Liver (tissue), 9 donors: ENCODE measurements around the gene JMJD7. TPM values are rescaled to one million over a fixed set of nuclear protein-coding genes. Genes with fewer than 3 reads are reported as not detected.

Experiments used
- DNase-seq: peaks from one replicate; pipeline ENCODE4 v3.0.0-alpha.2; 2017; ENCODE audit warnings: low spot score
- H3K27ac ChIP-seq, 2 donors: one replicate each; pipeline ENCODE4 v1.7.0; 2013; ENCODE audit warnings: inconsistent platforms in 2 of 2, low read length in 2 of 2, control low read depth in 1 of 2, low read depth in 1 of 2, mild to moderate bottlenecking in 1 of 2
- H3K27me3 ChIP-seq, 4 donors: one replicate each; pipeline versions ENCODE4 v1.6.1 to v1.7.0; 2013; ENCODE audit warnings: low read length in 3 of 4, inconsistent platforms in 1 of 4, mild to moderate bottlenecking in 1 of 4, moderate library complexity in 1 of 4; ENCODE audit not compliant: control insufficient read depth in 4 of 4, insufficient read depth in 4 of 4
- H3K36me3 ChIP-seq, 4 donors: one replicate each; pipeline versions ENCODE4 v1.6.1 to v1.7.0; 2013; ENCODE audit warnings: low read length in 3 of 4, mild to moderate bottlenecking in 3 of 4, low read depth in 1 of 4, moderate library complexity in 1 of 4; ENCODE audit not compliant: control insufficient read depth in 4 of 4, insufficient read depth in 3 of 4
- H3K4me1 ChIP-seq, 4 donors: one replicate each; pipeline versions ENCODE4 v1.6.1 to v1.7.0; 2013; ENCODE audit warnings: low read length in 3 of 4, mild to moderate bottlenecking in 3 of 4, moderate library complexity in 1 of 4; ENCODE audit not compliant: control insufficient read depth in 4 of 4, insufficient read depth in 4 of 4
- H3K4me3 ChIP-seq, 3 donors: one replicate each; pipeline versions ENCODE4 v1.6.1 to v1.7.0; 2013; ENCODE audit warnings: low read length in 3 of 3, control low read depth in 1 of 3, low read depth in 1 of 3, mild to moderate bottlenecking in 1 of 3
- H3K9ac ChIP-seq, 2 donors: one replicate each; pipeline ENCODE4 v1.7.0; 2013; ENCODE audit warnings: low read length in 2 of 2, mild to moderate bottlenecking in 2 of 2, moderate library complexity in 2 of 2, control low read depth in 1 of 2, low read depth in 1 of 2
- H3K9me3 ChIP-seq, 4 donors: one replicate each; pipeline versions ENCODE4 v1.6.1 to v1.7.0; 2013; ENCODE audit warnings: low read length in 3 of 4; ENCODE audit not compliant: control insufficient read depth in 4 of 4
- EGR1 ChIP-seq, 2 donors: IDR thresholded peaks; 2 replicates each; pipeline ENCODE4 v1.6.1; 2016 to 2018; ENCODE audit warnings: antibody characterized with exemption in 2 of 2, low read depth in 2 of 2
- FOXA1 ChIP-seq: IDR thresholded peaks from 2 replicates; pipeline ENCODE4 v1.6.1; 2016; ENCODE audit warnings: antibody characterized with exemption
- FOXA2 ChIP-seq: IDR thresholded peaks from 2 replicates; pipeline ENCODE4 v1.6.1; 2016; ENCODE audit warnings: antibody characterized with exemption
- GABPA ChIP-seq, 2 donors: IDR thresholded peaks in 1 of 2; conservative IDR thresholded peaks in 1 of 2; 2 replicates each; pipeline ENCODE4 v1.6.1; 2016; ENCODE audit warnings: antibody characterized with exemption in 2 of 2, mild to moderate bottlenecking in 1 of 2, moderate library complexity in 1 of 2
- HNF4A ChIP-seq, 2 donors: conservative IDR thresholded peaks; 2 replicates each; pipeline ENCODE4 v1.6.1; 2016; ENCODE audit warnings: antibody characterized with exemption in 2 of 2, mild to moderate bottlenecking in 2 of 2
- HNF4G ChIP-seq: IDR thresholded peaks from 2 replicates; pipeline ENCODE4 v1.6.1; 2016; ENCODE audit warnings: antibody characterized with exemption
- JUND ChIP-seq, 2 donors: IDR thresholded peaks; 2 replicates each; pipeline ENCODE4 v1.6.1; 2016; ENCODE audit warnings: antibody characterized with exemption in 2 of 2
- NR2F2 ChIP-seq: IDR thresholded peaks from 2 replicates; pipeline ENCODE4 v1.6.1; 2016; ENCODE audit warnings: antibody characterized with exemption
- RAD21 ChIP-seq, 2 donors: IDR thresholded peaks; 2 replicates each; pipeline ENCODE4 v1.6.1; 2016; ENCODE audit warnings: antibody characterized with exemption in 2 of 2, mild to moderate bottlenecking in 2 of 2
- RXRA ChIP-seq, 2 donors: IDR thresholded peaks; 2 replicates each; pipeline ENCODE4 v1.6.1; 2017 to 2018; ENCODE audit warnings: antibody characterized with exemption in 2 of 2, mild to moderate bottlenecking in 1 of 2
- SP1 ChIP-seq: IDR thresholded peaks from 2 replicates; pipeline ENCODE4 v1.6.1; 2018; ENCODE audit warnings: antibody characterized with exemption, mild to moderate bottlenecking
- TAF1 ChIP-seq: conservative IDR thresholded peaks from 2 replicates; pipeline ENCODE4 v1.6.1; 2016; ENCODE audit warnings: antibody characterized with exemption, mild to moderate bottlenecking
- YY1 ChIP-seq: IDR thresholded peaks from 2 replicates; pipeline ENCODE4 v1.6.1; 2016; ENCODE audit warnings: antibody characterized with exemption, mild to moderate bottlenecking
- WGBS: extraction: QIAGEN DNeasy Blood & Tissue Kit; methylation state at CpG from one replicate; pipeline ENCODE4 v1.1.7; 2013; 5-methylcytosine and 5-hydroxymethylcytosine counted together
- polyA plus RNA-seq, 2 donors: library from polyadenylated mRNA; stranded (reverse) in 1 of 2; unstranded in 1 of 2; fragments of 200-250 nt in 1 of 2; fragments of >200 nt in 1 of 2; fragmentation: Nextera tagmentation in 1 of 2; extraction: Ambion mirVana in 1 of 2; gene quantifications; one replicate each; pipeline versions ENCODE4 v1.2.1 to v1.2.3, GENCODE V29; 2013 to 2015
- total RNA-seq, 2 donors: library from RNA; depleted of rRNA; stranded (reverse); fragments of >200 nt; gene quantifications; one replicate each; pipeline ENCODE4 v1.2.3, GENCODE V29; 2014
- TF ChIP-seq, protein P1 (sequence below): IDR thresholded peaks from 2 replicates; pipeline ENCODE4 v1.6.1; 2016; ENCODE audit warnings: antibody characterized with exemption
- TF ChIP-seq, protein P2 (sequence below): IDR thresholded peaks from 2 replicates; pipeline ENCODE4 v1.6.1; 2016; ENCODE audit warnings: antibody characterized with exemption, mild to moderate bottlenecking
- TF ChIP-seq, protein P3 (sequence below): IDR thresholded peaks from 2 replicates; pipeline ENCODE4 v1.6.1; 2016; ENCODE audit warnings: antibody characterized with exemption
- TF ChIP-seq, protein P4 (sequence below): IDR thresholded peaks from 2 replicates; pipeline ENCODE4 v1.6.1; 2016; ENCODE audit warnings: antibody characterized with exemption
- TF ChIP-seq, protein P5 (sequence below): fragments of 150-350 bp; IDR thresholded peaks from 2 replicates; pipeline ENCODE4 v1.5.1; 2017; ENCODE audit warnings: improper control_type of control experiment, low read depth, low read length; ENCODE audit not compliant: missing input control
- donor health status: healthy.
- donor health status: healthy.
- donor health status: healthy.
- donor health status: healthy.
- donor health status: healthy.

The JMJD7 gene
- total and polyA plus RNA-seq, 4 donors: 0.75 to 5.9 (median 5.4) TPM

DNA sequence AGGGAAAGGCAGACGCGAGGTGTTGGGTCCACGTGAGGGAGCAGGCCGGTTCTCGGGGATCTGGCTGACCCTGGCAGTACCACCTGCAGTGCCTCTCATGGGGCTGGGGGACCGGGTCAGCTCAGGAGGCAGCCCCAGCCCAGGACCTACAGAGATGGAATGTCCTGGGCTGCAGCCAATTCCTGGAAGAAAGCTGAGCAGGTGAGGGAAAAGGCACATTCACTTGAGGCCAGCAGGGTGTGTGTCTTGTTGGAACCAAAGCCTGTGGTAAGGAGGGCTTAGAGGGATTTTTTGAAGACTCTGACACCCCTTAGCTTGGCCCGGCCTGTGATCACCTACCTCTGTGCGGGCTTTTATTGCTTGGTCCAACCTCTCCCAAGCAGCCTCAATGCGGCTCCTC, 26.6 kb downstream of the JMJD7 start:
- TF ChIP-seq TAF1: no peak
- no peak for TF ChIP-seq HNF4A (conservative IDR thresholded peaks at IDR 0.05)
- no peak for TF ChIP-seq RAD21 (IDR thresholded peaks at IDR 0.05)
- no peak for TF ChIP-seq EGR1 (IDR thresholded peaks at IDR 0.05; ENCODE audit: low read depth in 2 of 2)
- no peak for TF ChIP-seq NR2F2
- no peak for TF ChIP-seq GABPA (IDR thresholded peaks at IDR 0.05 in 1 of 2, conservative IDR thresholded peaks at IDR 0.05 in 1 of 2)
- TF ChIP-seq RXRA (IDR thresholded peaks at IDR 0.05): no peak
- TF ChIP-seq SP1: no peak
- TF ChIP-seq, protein P1, sequence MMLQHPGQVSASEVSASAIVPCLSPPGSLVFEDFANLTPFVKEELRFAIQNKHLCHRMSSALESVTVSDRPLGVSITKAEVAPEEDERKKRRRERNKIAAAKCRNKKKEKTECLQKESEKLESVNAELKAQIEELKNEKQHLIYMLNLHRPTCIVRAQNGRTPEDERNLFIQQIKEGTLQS: no peak
- TF ChIP-seq, protein P2, sequence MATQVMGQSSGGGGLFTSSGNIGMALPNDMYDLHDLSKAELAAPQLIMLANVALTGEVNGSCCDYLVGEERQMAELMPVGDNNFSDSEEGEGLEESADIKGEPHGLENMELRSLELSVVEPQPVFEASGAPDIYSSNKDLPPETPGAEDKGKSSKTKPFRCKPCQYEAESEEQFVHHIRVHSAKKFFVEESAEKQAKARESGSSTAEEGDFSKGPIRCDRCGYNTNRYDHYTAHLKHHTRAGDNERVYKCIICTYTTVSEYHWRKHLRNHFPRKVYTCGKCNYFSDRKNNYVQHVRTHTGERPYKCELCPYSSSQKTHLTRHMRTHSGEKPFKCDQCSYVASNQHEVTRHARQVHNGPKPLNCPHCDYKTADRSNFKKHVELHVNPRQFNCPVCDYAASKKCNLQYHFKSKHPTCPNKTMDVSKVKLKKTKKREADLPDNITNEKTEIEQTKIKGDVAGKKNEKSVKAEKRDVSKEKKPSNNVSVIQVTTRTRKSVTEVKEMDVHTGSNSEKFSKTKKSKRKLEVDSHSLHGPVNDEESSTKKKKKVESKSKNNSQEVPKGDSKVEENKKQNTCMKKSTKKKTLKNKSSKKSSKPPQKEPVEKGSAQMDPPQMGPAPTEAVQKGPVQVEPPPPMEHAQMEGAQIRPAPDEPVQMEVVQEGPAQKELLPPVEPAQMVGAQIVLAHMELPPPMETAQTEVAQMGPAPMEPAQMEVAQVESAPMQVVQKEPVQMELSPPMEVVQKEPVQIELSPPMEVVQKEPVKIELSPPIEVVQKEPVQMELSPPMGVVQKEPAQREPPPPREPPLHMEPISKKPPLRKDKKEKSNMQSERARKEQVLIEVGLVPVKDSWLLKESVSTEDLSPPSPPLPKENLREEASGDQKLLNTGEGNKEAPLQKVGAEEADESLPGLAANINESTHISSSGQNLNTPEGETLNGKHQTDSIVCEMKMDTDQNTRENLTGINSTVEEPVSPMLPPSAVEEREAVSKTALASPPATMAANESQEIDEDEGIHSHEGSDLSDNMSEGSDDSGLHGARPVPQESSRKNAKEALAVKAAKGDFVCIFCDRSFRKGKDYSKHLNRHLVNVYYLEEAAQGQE: no peak
- TF ChIP-seq JUND (IDR thresholded peaks at IDR 0.05): no peak
- no peak for TF ChIP-seq FOXA2
- TF ChIP-seq, protein P3, sequence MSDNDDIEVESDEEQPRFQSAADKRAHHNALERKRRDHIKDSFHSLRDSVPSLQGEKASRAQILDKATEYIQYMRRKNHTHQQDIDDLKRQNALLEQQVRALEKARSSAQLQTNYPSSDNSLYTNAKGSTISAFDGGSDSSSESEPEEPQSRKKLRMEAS: no peak
- TF ChIP-seq FOXA1: no peak
- H3K9ac ChIP-seq: no peak overlapping the region
- no peaks in the 10 kb centered on the region for H3K36me3 ChIP-seq
- no peaks in the 10 kb centered on the region for H3K27me3 ChIP-seq
- DNase-seq: no peak
- no peak overlapping the region for H3K27ac ChIP-seq
- H3K4me1 ChIP-seq: no peaks in the 10 kb centered on the region
- no peaks in the 10 kb centered on the region for H3K9me3 ChIP-seq
- 94% methylated on average over 9 of the region's 9 CpGs for WGBS
- no peak overlapping the region for H3K4me3 ChIP-seq

DNA sequence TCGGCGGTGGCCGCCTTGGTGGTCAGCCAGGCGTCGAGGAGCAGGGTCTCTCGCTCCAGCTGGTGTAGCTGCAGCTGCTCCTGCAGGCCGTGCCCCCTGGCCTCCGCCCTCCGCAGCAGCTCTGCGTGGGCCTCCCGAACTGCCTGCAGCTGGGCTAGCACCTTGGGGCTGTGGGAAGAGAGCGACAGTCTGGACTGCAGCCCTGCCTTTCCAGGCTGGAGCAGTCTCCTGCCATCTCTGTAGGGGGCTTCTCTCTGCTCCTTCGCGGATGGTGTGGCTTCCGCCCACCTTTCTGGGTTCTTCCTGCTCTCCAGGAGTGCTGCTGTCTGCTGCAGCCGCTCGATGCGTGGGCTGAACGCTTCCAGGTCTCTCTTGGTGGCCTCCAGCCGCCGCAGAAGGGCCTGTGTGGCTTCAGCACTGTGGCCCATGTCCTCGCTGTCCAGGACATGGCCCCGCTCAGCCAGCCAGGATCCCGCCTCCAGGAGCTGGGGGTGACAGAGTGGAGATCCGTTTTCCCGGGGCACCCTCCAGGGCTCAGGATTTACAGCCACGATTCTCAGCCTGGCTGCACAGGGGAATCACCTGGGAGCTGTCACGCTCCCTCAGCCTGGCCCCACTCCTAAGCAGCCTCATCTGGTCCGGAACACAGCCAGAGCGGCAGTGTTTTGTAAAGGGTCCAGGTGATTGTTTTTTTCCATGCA, 27.5 kb downstream of the JMJD7 start:
- H3K9ac ChIP-seq: no peak overlapping the region
- no peaks in the 10 kb centered on the region for H3K4me1 ChIP-seq
- no peak overlapping the region for H3K27ac ChIP-seq
- H3K9me3 ChIP-seq: no peaks in the 10 kb centered on the region
- TF ChIP-seq FOXA1: no peak
- TF ChIP-seq EGR1 (IDR thresholded peaks at IDR 0.05; ENCODE audit: low read depth in 2 of 2): no peak
- no peak for TF ChIP-seq NR2F2
- TF ChIP-seq, protein P4, sequence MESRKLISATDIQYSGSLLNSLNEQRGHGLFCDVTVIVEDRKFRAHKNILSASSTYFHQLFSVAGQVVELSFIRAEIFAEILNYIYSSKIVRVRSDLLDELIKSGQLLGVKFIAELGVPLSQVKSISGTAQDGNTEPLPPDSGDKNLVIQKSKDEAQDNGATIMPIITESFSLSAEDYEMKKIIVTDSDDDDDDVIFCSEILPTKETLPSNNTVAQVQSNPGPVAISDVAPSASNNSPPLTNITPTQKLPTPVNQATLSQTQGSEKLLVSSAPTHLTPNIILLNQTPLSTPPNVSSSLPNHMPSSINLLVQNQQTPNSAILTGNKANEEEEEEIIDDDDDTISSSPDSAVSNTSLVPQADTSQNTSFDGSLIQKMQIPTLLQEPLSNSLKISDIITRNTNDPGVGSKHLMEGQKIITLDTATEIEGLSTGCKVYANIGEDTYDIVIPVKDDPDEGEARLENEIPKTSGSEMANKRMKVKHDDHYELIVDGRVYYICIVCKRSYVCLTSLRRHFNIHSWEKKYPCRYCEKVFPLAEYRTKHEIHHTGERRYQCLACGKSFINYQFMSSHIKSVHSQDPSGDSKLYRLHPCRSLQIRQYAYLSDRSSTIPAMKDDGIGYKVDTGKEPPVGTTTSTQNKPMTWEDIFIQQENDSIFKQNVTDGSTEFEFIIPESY: no peak
- TF ChIP-seq, protein P5, sequence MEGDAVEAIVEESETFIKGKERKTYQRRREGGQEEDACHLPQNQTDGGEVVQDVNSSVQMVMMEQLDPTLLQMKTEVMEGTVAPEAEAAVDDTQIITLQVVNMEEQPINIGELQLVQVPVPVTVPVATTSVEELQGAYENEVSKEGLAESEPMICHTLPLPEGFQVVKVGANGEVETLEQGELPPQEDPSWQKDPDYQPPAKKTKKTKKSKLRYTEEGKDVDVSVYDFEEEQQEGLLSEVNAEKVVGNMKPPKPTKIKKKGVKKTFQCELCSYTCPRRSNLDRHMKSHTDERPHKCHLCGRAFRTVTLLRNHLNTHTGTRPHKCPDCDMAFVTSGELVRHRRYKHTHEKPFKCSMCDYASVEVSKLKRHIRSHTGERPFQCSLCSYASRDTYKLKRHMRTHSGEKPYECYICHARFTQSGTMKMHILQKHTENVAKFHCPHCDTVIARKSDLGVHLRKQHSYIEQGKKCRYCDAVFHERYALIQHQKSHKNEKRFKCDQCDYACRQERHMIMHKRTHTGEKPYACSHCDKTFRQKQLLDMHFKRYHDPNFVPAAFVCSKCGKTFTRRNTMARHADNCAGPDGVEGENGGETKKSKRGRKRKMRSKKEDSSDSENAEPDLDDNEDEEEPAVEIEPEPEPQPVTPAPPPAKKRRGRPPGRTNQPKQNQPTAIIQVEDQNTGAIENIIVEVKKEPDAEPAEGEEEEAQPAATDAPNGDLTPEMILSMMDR: no peak
- TF ChIP-seq YY1: no peak
- TF ChIP-seq, protein P3: no peak
- TF ChIP-seq RAD21 (IDR thresholded peaks at IDR 0.05): no peak
- TF ChIP-seq RXRA (IDR thresholded peaks at IDR 0.05): no peak
- no peak for TF ChIP-seq HNF4G
- TF ChIP-seq, protein P1: no peak
- TF ChIP-seq TAF1: no peak
- TF ChIP-seq FOXA2: no peak
- no peak for TF ChIP-seq HNF4A (conservative IDR thresholded peaks at IDR 0.05)
- no peak for TF ChIP-seq JUND (IDR thresholded peaks at IDR 0.05)
- H3K36me3 ChIP-seq: no peaks in the 10 kb centered on the region
- no peaks in the 10 kb centered on the region for H3K27me3 ChIP-seq
- 91% methylated on average over 30 of the region's 30 CpGs for WGBS
- no peak for DNase-seq
- no peak overlapping the region for H3K4me3 ChIP-seq
